Ishikawa (cell line): ENCODE data around the gene NF1.

Experiments used
- CEBPB ChIP-seq: IDR thresholded peaks from 2 replicates; pipeline ENCODE4 v1.6.1; 2012
- EGR1 ChIP-seq: IDR thresholded peaks from 2 replicates; pipeline ENCODE4 v1.6.1; 2012
- EP300 ChIP-seq: IDR thresholded peaks from 2 replicates; pipeline ENCODE4 v1.6.1; 2012; ENCODE audit warnings: borderline replicate concordance
- FOXM1 ChIP-seq: IDR thresholded peaks from 2 replicates; pipeline ENCODE4 v1.6.1; 2012; ENCODE audit warnings: low read depth, borderline replicate concordance
- MAX ChIP-seq: IDR thresholded peaks from 2 replicates; pipeline ENCODE4 v1.6.1; 2012
- NFIC ChIP-seq: IDR thresholded peaks from 2 replicates; pipeline ENCODE4 v1.6.1; 2012
- RAD21 ChIP-seq: IDR thresholded peaks from 2 replicates; pipeline ENCODE4 v1.6.1; 2012; ENCODE audit warnings: low read depth
- REST ChIP-seq: IDR thresholded peaks from 2 replicates; pipeline ENCODE4 v1.6.1; 2012; ENCODE audit warnings: low read depth, mild to moderate bottlenecking
- TAF1 ChIP-seq: IDR thresholded peaks from 2 replicates; pipeline ENCODE4 v1.6.1; 2012; ENCODE audit warnings: low read depth, mild to moderate bottlenecking
- TCF12 ChIP-seq: IDR thresholded peaks from 2 replicates; pipeline ENCODE4 v1.6.1; 2012; ENCODE audit warnings: low read depth
- TEAD4 ChIP-seq: IDR thresholded peaks from 2 replicates; pipeline ENCODE4 v1.6.1; 2012
- YY1 ChIP-seq: IDR thresholded peaks from 2 replicates; pipeline ENCODE4 v1.6.1; 2012; ENCODE audit warnings: low read depth
- TF ChIP-seq, protein P1 (sequence below): IDR thresholded peaks from 2 replicates; pipeline ENCODE4 v1.6.1; 2012

DNA sequence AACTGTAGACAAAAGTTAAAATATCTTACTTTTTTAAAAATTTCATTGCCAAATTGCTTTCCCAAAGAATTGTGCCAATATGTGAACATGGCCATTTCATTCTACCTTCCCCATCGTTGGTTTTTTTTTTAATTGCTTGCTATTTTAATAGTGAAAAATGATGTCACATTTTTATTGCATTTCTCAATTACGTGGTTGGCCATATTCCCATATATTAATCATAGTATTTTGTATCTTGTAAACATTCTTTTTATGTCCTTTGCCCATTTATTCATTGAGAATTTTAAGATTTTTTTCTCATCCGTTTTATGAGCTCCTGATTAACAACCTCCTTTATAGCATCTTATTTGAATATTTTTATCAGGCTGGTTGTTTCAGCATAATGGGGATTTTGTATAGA, 195.0 kb downstream of the NF1 start:
- TF ChIP-seq RAD21: no peak
- no peak for TF ChIP-seq TEAD4
- TF ChIP-seq, protein P1, sequence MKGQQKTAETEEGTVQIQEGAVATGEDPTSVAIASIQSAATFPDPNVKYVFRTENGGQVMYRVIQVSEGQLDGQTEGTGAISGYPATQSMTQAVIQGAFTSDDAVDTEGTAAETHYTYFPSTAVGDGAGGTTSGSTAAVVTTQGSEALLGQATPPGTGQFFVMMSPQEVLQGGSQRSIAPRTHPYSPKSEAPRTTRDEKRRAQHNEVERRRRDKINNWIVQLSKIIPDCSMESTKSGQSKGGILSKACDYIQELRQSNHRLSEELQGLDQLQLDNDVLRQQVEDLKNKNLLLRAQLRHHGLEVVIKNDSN: no peak
- TF ChIP-seq MAX: no peak
- TF ChIP-seq TAF1: no peak
- TF ChIP-seq FOXM1: no peak
- no peak for TF ChIP-seq YY1
- TF ChIP-seq NFIC: no peak
- TF ChIP-seq EGR1: no peak
- TF ChIP-seq REST: no peak
- TF ChIP-seq CEBPB: no peak
- TF ChIP-seq EP300: no peak
- TF ChIP-seq TCF12: no peak
